Stimulated activated effector memory CD8-positive, alpha-beta T cell treated with anti-CD3 and anti-CD28 coated beads, Interleukin-12 subunit alpha, Interleukin-12 subunit beta, amount 100 ng/mL, for 72 hours (primary cell): ENCODE results near the gene AIPL1.
A peak's percentile ranks its signal among the peaks of the same experiment; 100 is the strongest.

Source experiments
- ATAC-seq: fragments of 150-1000 bp; cut with Tn5 transposase; 2 replicates; pipeline ENCODE4 v1.10.0; 2021
- DNase-seq, 2 donors: peaks; one replicate each; pipeline ENCODE4 v3.0.0; 2021 to 2022; ENCODE audit warnings: low spot score in 2 of 2
- H3K27ac Mint-ChIP-seq: one replicate; pipeline ENCODE4 v1.8.0; 2022; ENCODE audit warnings: mild to moderate bottlenecking, mixed read lengths
- H3K36me3 Mint-ChIP-seq: one replicate; pipeline ENCODE4 v1.8.0; 2022; ENCODE audit warnings: mild to moderate bottlenecking, mixed read lengths
- H3K4me1 Mint-ChIP-seq: one replicate; pipeline ENCODE4 v1.8.0; 2022; ENCODE audit warnings: mixed read lengths
- H3K4me3 Mint-ChIP-seq: one replicate; pipeline ENCODE4 v1.8.0; 2022; ENCODE audit warnings: mild to moderate bottlenecking, mixed read lengths
- H3K9me3 Mint-ChIP-seq: one replicate; pipeline ENCODE4 v1.8.0; 2022; ENCODE audit warnings: mixed read lengths

Gene AIPL1

GRCh38 chr17:6444571-6445335 is 9.8 kb upstream of the AIPL1 start:
- no peak for ATAC-seq

GRCh38 chr17:6443692-6444570 is 9.0 kb upstream of the AIPL1 start, which contains the start of gene PIMREG:
Gene PIMREG, plus strand, starts transcription at chr17:6444455. Its CDS starts 656 bp downstream, at chr17:6445111.
- peak; percentile 97 for ATAC-seq
- Mint-ChIP-seq H3K36me3 (peaks cover 15% of the 10 kb centered on the region), H3K27ac (peak within 1 kb of the TSS; percentile 84), H3K4me1 (peaks cover 17% of the 10 kb centered on the region), H3K4me3 (peak within 1 kb of the TSS; percentile 82), H3K9me3 (no peaks in the 10 kb centered on the region)
- peak; percentile 79 to 92 for DNase-seq

More at GRCh38 chr17:6444571-6445335, 9.8 kb upstream of the AIPL1 start:
- Mint-ChIP-seq H3K4me3 (peak overlapping the region; percentile 82), H3K4me1 (peaks cover 17% of the 10 kb centered on the region), H3K27ac (peak overlapping the region; percentile 84), H3K36me3 (peaks cover 15% of the 10 kb centered on the region), H3K9me3 (no peaks in the 10 kb centered on the region)
- DNase-seq: no peak

GRCh38 chr17:6442775-6443174 is 7.9 kb upstream of the AIPL1 start:
- no peak for DNase-seq
- peak overlapping the region; percentile 82 for H3K4me3 Mint-ChIP-seq
- H3K4me1 Mint-ChIP-seq: peaks cover 17% of the 10 kb centered on the region
- ATAC-seq: no peak
- H3K27ac Mint-ChIP-seq: peak overlapping the region; percentile 84
- H3K36me3 Mint-ChIP-seq: peaks cover 15% of the 10 kb centered on the region
- H3K9me3 Mint-ChIP-seq: no peaks in the 10 kb centered on the region

DNA sequence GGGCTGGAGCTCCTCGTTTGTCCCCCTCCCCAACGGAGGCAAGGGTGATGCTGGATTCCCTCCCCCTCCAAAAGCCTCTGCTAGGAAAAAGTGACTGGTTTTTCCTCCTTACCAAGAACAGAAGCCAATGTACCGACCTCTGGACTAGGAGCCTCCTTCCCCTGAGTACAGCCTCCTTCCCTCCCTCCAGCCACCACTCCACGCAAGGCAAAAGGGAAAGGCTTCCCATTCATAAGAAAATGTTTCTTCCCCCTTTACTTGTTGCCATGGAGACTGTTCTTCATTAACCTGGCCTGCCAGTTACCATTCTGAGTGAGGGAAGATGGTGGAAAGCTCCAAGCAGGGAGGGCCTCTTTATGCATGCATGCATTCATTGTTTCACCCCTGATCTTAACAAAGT is 5.0 kb upstream of the AIPL1 start:
- no peak for DNase-seq

GRCh38 chr17:6437956-6438355 is 3.0 kb upstream of the AIPL1 start:
- Mint-ChIP-seq H3K4me1 (peaks cover 6% of the 10 kb centered on the region), H3K9me3 (no peaks in the 10 kb centered on the region), H3K27ac (no peak overlapping the region), H3K36me3 (no peaks in the 10 kb centered on the region), H3K4me3 (no peak overlapping the region)
- no peak for ATAC-seq
- no peak for DNase-seq

More for the DNA sequence above, 5.0 kb upstream of the AIPL1 start:
- no peak overlapping the region for H3K27ac Mint-ChIP-seq
- ATAC-seq: no peak
- H3K36me3 Mint-ChIP-seq: peaks cover 15% of the 10 kb centered on the region
- peaks cover 23% of the 10 kb centered on the region for H3K4me1 Mint-ChIP-seq
- H3K9me3 Mint-ChIP-seq: no peaks in the 10 kb centered on the region
- no peak overlapping the region for H3K4me3 Mint-ChIP-seq

- H3K9me3 Mint-ChIP-seq: no peaks in the 10 kb centered on the region
- H3K27ac Mint-ChIP-seq: no peak overlapping the region
Measured at GRCh38 chr17:6437466-6437865, 2.5 kb upstream of the AIPL1 start.

GRCh38 chr17:6435968-6436367 is 1.0 kb upstream of the AIPL1 start:
- ATAC-seq: peak; percentile 86

More at GRCh38 chr17:6437466-6437865, 2.5 kb upstream of the AIPL1 start:
- no peak overlapping the region for H3K4me3 Mint-ChIP-seq
- H3K36me3 Mint-ChIP-seq: no peaks in the 10 kb centered on the region
- H3K4me1 Mint-ChIP-seq: peaks cover 6% of the 10 kb centered on the region
- no peak for ATAC-seq
- no peak for DNase-seq

GRCh38 chr17:6430769-6431168 is 4.2 kb downstream of the AIPL1 start:
- H3K4me1 Mint-ChIP-seq: peaks cover 19% of the 10 kb centered on the region
- H3K27ac Mint-ChIP-seq: no peak overlapping the region
- peaks cover 7% of the 10 kb centered on the region for H3K9me3 Mint-ChIP-seq
- no peak for ATAC-seq
- H3K4me3 Mint-ChIP-seq: no peak overlapping the region
- DNase-seq: no peak
- H3K36me3 Mint-ChIP-seq: peaks cover 6% of the 10 kb centered on the region

More at GRCh38 chr17:6435968-6436367, 1.0 kb upstream of the AIPL1 start:
- no peak overlapping the region for H3K4me3 Mint-ChIP-seq
- H3K4me1 Mint-ChIP-seq: peaks cover 6% of the 10 kb centered on the region
- peaks cover 3% of the 10 kb centered on the region for H3K9me3 Mint-ChIP-seq
- peak; percentile 31 to 71 for DNase-seq
- no peaks in the 10 kb centered on the region for H3K36me3 Mint-ChIP-seq
- no peak overlapping the region for H3K27ac Mint-ChIP-seq

DNA sequence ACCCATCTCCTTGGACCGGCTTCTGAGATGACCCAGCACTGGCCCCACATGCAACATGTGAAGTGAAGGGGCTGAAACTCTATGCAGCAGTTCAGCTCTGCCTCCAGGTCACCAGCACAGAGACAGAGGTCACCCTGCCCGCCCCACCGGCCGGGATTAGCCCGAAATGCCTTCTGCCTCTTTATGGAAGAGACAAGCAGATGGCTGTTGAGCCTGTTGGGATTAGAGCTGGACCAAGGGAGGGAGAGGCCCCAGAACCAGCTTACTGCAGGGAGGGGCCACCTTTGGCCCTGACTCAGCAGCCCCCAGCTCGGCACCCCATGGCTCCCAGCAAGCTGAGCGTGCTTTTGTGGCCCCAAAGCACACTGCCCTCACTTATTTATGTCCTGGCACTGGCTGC is 5.7 kb downstream of the AIPL1 start:
- no peak for ATAC-seq
- H3K4me3 Mint-ChIP-seq: no peak overlapping the region
- H3K36me3 Mint-ChIP-seq: peaks cover 6% of the 10 kb centered on the region
- no peak overlapping the region for H3K27ac Mint-ChIP-seq
- peaks cover 7% of the 10 kb centered on the region for H3K9me3 Mint-ChIP-seq
- peaks cover 18% of the 10 kb centered on the region for H3K4me1 Mint-ChIP-seq
- no peak for DNase-seq

GRCh38 chr17:6428207-6428965 is 6.5 kb downstream of the AIPL1 start:
- Mint-ChIP-seq H3K36me3 (peaks cover 6% of the 10 kb centered on the region), H3K9me3 (peaks cover 7% of the 10 kb centered on the region), H3K27ac (no peak overlapping the region), H3K4me1 (peaks cover 18% of the 10 kb centered on the region), H3K4me3 (no peak overlapping the region)
- ATAC-seq (no peak), DNase-seq (no peak)

DNA sequence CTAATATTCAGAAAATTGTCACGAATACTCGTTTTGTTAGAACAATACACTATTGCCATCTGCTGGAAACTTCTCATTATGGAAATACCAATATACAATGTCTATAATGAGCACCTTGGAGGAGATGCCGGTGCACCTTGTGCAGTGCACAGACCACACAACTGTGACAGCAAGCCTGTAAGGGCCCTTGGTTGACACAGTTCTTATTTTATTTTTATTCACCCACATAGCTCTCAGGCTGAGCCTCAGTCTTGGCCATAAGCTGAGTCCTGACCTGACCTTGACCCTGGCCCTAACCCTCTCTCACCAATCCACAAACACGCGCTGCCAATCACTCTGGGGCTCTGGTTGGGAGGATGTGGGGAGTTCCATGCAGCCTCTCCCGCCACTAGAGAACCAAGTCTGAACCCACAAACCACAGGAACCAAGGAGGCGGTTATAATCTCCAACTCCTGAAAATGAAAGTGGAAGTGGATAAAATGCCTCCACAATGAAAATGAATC is 7.6 kb downstream of the AIPL1 start:
- peak overlapping the region; percentile 35 for H3K4me3 Mint-ChIP-seq
- peak in 1 of 2 donors; percentile 67 for DNase-seq
- peaks cover 7% of the 10 kb centered on the region for H3K9me3 Mint-ChIP-seq
- peaks cover 6% of the 10 kb centered on the region for H3K36me3 Mint-ChIP-seq
- peak; percentile 74 for ATAC-seq
- H3K4me1 Mint-ChIP-seq: peaks cover 19% of the 10 kb centered on the region
- H3K27ac Mint-ChIP-seq: peak overlapping the region; percentile 87

- Mint-ChIP-seq H3K4me3 (no peak overlapping the region), H3K9me3 (peaks cover 7% of the 10 kb centered on the region), H3K4me1 (peaks cover 27% of the 10 kb centered on the region), H3K27ac (no peak overlapping the region), H3K36me3 (peaks cover 6% of the 10 kb centered on the region)
- DNase-seq (no peak), ATAC-seq (no peak)
Measured at GRCh38 chr17:6426356-6427101, 8.4 kb downstream of the AIPL1 start.

- Mint-ChIP-seq H3K9me3 (peaks cover 4% of the 10 kb centered on the region), H3K4me1 (peaks cover 29% of the 10 kb centered on the region), H3K4me3 (no peak overlapping the region), H3K36me3 (peaks cover 6% of the 10 kb centered on the region), H3K27ac (no peak overlapping the region)
- no peak for ATAC-seq
- DNase-seq: no peak
Measured at GRCh38 chr17:6425407-6425806, 9.5 kb downstream of the AIPL1 start.

GRCh38 chr17:6423931-6424330 is 11.0 kb downstream of the AIPL1 start:
- Mint-ChIP-seq H3K9me3 (no peaks in the 10 kb centered on the region), H3K27ac (no peak overlapping the region), H3K4me1 (peaks cover 29% of the 10 kb centered on the region), H3K36me3 (peaks cover 6% of the 10 kb centered on the region), H3K4me3 (no peak overlapping the region)
- ATAC-seq (no peak), DNase-seq (no peak)
